GM12878 (cell line): Measurements from ENCODE around the gene STRIP2. TPM values are rescaled to one million over a fixed set of nuclear protein-coding genes. Genes with fewer than 3 reads are reported as not detected.

ENCODE experiments used
- ATAC-seq: fragments of 200-7000 bp; cut with Tn5 transposase; 3 replicates; pipeline ENCODE4 v1.9.1; 2020; ENCODE audit warnings: mild to moderate bottlenecking, moderate library complexity
- BruUV-seq: library from RNA; stranded (reverse); fragments of 400-500 nt; replicated peaks from 2 replicates; lab custom pipeline; 2021; lab: Mats Ljungman, UMichigan
- CTCF ChIA-PET: fragments of 300-600 bp; sonication (Branson Sonifier 250); formaldehyde crosslinking; extraction: SDS; loops from one replicate; lab custom pipeline; 2021; ENCODE audit warnings: inconsistent platforms; lab: Yijun Ruan, JAX
- POLR2A ChIA-PET: fragments of 350-600 bp; formaldehyde crosslinking; extraction: SDS; loops from one replicate; lab custom pipeline; 2021; ENCODE audit warnings: inconsistent platforms; lab: Charles Lee
- RAD21 ChIA-PET: fragments of 300-600 bp; sonication (Branson Sonifier 250); formaldehyde crosslinking; loops from one replicate; lab custom pipeline; 2023; ENCODE audit warnings: antibody characterized with exemption; ENCODE audit not compliant: unreplicated experiment; lab: Charles Lee
- SMC1A ChIA-PET: fragments of 300-600 bp; sonication (Branson Sonifier 250); formaldehyde crosslinking; loops from one replicate; lab custom pipeline; 2023; ENCODE audit not compliant: unreplicated experiment, uncharacterized antibody; lab: Charles Lee
- DNase-seq: peaks from one replicate; pipeline ENCODE4 v3.0.0-alpha.2; 2011; ENCODE audit warnings: low read depth, low spot score
- FAIRE-seq: peaks from 3 replicates; lab custom pipeline; 2011; peaks lifted over from hg19 to GRCh38; lab: Jason Lieb, UNC
- H2AFZ ChIP-seq: 2 replicates; pipeline ENCODE4 v1.6.0; 2011; ENCODE audit warnings: low read depth, low read length, control low read depth; ENCODE audit not compliant: control insufficient read depth
- H3K27ac ChIP-seq: 2 replicates; pipeline ENCODE4 v1.5.1; 2011; ENCODE audit warnings: control low read depth; ENCODE audit not compliant: control insufficient read depth, insufficient read depth
- H3K27me3 ChIP-seq, 2 experiments: replicated peaks in 1 of 2; 2 replicates each; pipeline versions ENCODE4 v1.6.0 to v1.6.1; 2011; ENCODE audit warnings: low read length in 1 of 2; ENCODE audit not compliant: control insufficient read depth in 2 of 2, insufficient read depth in 2 of 2
- H3K36me3 ChIP-seq, 2 experiments: 2 replicates each; pipeline ENCODE4 v1.5.1; 2011; ENCODE audit warnings: low read length in 1 of 2; ENCODE audit not compliant: control insufficient read depth in 2 of 2, insufficient read depth in 2 of 2
- H3K4me1 ChIP-seq: 2 replicates; pipeline ENCODE4 v1.6.1; 2011; ENCODE audit warnings: mild to moderate bottlenecking, low read length, moderate library complexity, mixed read lengths; ENCODE audit not compliant: control insufficient read depth, insufficient read depth
- H3K4me2 ChIP-seq: 2 replicates; pipeline ENCODE4 v1.6.0; 2011; ENCODE audit warnings: control low read depth; ENCODE audit not compliant: control insufficient read depth, insufficient read depth
- H3K4me3 ChIP-seq: fragments of 200-600 bp; sonication (generic); 2 replicates; pipeline ENCODE4 v1.5.1; 2016
- H3K79me2 ChIP-seq: 2 replicates; pipeline ENCODE4 v1.6.0; 2011; ENCODE audit warnings: low read length; ENCODE audit not compliant: control insufficient read depth, insufficient read depth
- H3K9ac ChIP-seq: 2 replicates; pipeline ENCODE4 v1.8.0; 2011; ENCODE audit warnings: low read length, control low read depth, mixed read lengths; ENCODE audit not compliant: control insufficient read depth, insufficient read depth
- H3K9me3 ChIP-seq: replicated peaks from 3 replicates; pipeline ENCODE4 v1.5.1; 2011; ENCODE audit warnings: mild to moderate bottlenecking, low read length; ENCODE audit not compliant: control insufficient read depth, insufficient read depth
- H4K20me1 ChIP-seq: 2 replicates; pipeline ENCODE4 v1.6.0; 2011; ENCODE audit not compliant: control insufficient read depth, insufficient read depth
- ATF7 ChIP-seq: fragments of 450-650 bp; IDR thresholded peaks from 2 replicates; pipeline ENCODE4 v1.6.1; 2016; ENCODE audit warnings: low read depth, mild to moderate bottlenecking
- BRCA1 ChIP-seq: IDR thresholded peaks from 2 replicates; pipeline ENCODE4 v1.6.1; 2011; ENCODE audit warnings: low read depth, low read length, improper control_type of control experiment
- CBX5 ChIP-seq: sonication (generic); IDR thresholded peaks from 2 replicates; pipeline ENCODE4 v1.6.1; 2016; ENCODE audit warnings: low read depth, moderate library complexity, mild to moderate bottlenecking, inconsistent platforms
- EED ChIP-seq: sonication (generic); IDR thresholded peaks from 2 replicates; pipeline ENCODE4 v1.6.1; 2016; ENCODE audit warnings: antibody characterized with exemption, low read depth
- FOS ChIP-seq: IDR thresholded peaks from 3 replicates; pipeline ENCODE4 v1.6.1; 2011; ENCODE audit warnings: borderline replicate concordance; ENCODE audit not compliant: insufficient read length; ENCODE audit errors: extremely low read depth
- HDAC2 ChIP-seq: fragments of 200-600 bp; sonication (generic); IDR thresholded peaks from 2 replicates; pipeline ENCODE4 v1.6.1; 2017
- HDGF ChIP-seq: fragments of 450-650 bp; IDR thresholded peaks from 2 replicates; pipeline ENCODE4 v1.6.1; 2016; ENCODE audit warnings: antibody characterized with exemption
- JUND ChIP-seq: IDR thresholded peaks from 2 replicates; pipeline ENCODE4 v1.6.1; 2012; ENCODE audit warnings: low read depth, mild to moderate bottlenecking, low read length, improper control_type of control experiment, moderate library complexity
- KDM1A ChIP-seq: fragments of 200-600 bp; sonication (generic); IDR thresholded peaks from 2 replicates; pipeline ENCODE4 v1.6.1; 2016; ENCODE audit warnings: borderline replicate concordance
- MEF2B ChIP-seq: fragments of 450-650 bp; IDR thresholded peaks from 2 replicates; pipeline ENCODE4 v1.6.1; 2018; ENCODE audit warnings: mild to moderate bottlenecking, moderate library complexity; ENCODE audit not compliant: partially characterized antibody, poor library complexity, severe bottlenecking
- NRF1 ChIP-seq: conservative IDR thresholded peaks from 2 replicates; pipeline ENCODE4 v1.6.1; 2011; ENCODE audit warnings: mild to moderate bottlenecking, low read depth, low read length, improper control_type of control experiment
- POLR2AphosphoS2 ChIP-seq: IDR thresholded peaks from 2 replicates; pipeline ENCODE4 v1.6.1; 2011; ENCODE audit warnings: low read depth, mild to moderate bottlenecking, low read length, improper control_type of control experiment, moderate library complexity
- RCOR1 ChIP-seq: conservative IDR thresholded peaks from 2 replicates; pipeline ENCODE4 v1.6.1; 2012; ENCODE audit warnings: low read depth, low read length, improper control_type of control experiment
- RFX5 ChIP-seq: IDR thresholded peaks from 2 replicates; pipeline ENCODE4 v1.6.1; 2011; ENCODE audit warnings: low read depth, low read length, improper control_type of control experiment
- SMARCA5 ChIP-seq: fragments of 450-650 bp; IDR thresholded peaks from 2 replicates; pipeline ENCODE4 v1.6.1; 2017; ENCODE audit warnings: mild to moderate bottlenecking
- SP1 ChIP-seq: IDR thresholded peaks from one replicate; pipeline ENCODE4 v1.6.1; 2011; ENCODE audit warnings: low read depth, low read length
- STAT1 ChIP-seq: fragments of 450-650 bp; conservative IDR thresholded peaks from 2 replicates; pipeline ENCODE4 v1.6.1; 2014; ENCODE audit warnings: antibody characterized with exemption, mild to moderate bottlenecking
- WRNIP1 ChIP-seq: IDR thresholded peaks from 2 replicates; pipeline ENCODE4 v1.6.1; 2011; ENCODE audit warnings: low read depth, low read length, improper control_type of control experiment, borderline replicate concordance
- ZNF24 ChIP-seq: fragments of 450-650 bp; IDR thresholded peaks from 2 replicates; pipeline ENCODE4 v1.6.1; 2017; ENCODE audit warnings: antibody characterized with exemption, mild to moderate bottlenecking
- ZNF622 ChIP-seq: fragments of 450-650 bp; IDR thresholded peaks from 2 replicates; pipeline ENCODE4 v1.6.1; 2017; ENCODE audit warnings: mild to moderate bottlenecking, inconsistent platforms
- ZSCAN29 ChIP-seq: fragments of 450-650 bp; IDR thresholded peaks from 2 replicates; pipeline ENCODE4 v1.6.1; 2017; ENCODE audit warnings: mild to moderate bottlenecking, moderate library complexity
- WGBS: methylation state at CpG from one replicate; pipeline ENCODE4 v1.1.6; 2016; ENCODE audit warnings: low lambda C conversion rate; ENCODE audit not compliant: insufficient replicate concordance, insufficient coverage; ENCODE audit errors: missing lambda C conversion rate; 5-methylcytosine and 5-hydroxymethylcytosine counted together
- in situ Hi-C: fragments of 300-500 bp; cut with MboI; formaldehyde crosslinking; loops from 9 replicates; pipeline ENCODE4 v1.14.3; 2018; ENCODE audit warnings: mixed read lengths
- intact Hi-C: fragments of 100-400 bp; cut with micrococcal nuclease; formaldehyde crosslinking; loops from one replicate; pipeline ENCODE4 v1.14.2; 2022; ENCODE audit not compliant: unreplicated experiment
- polyA plus RNA-seq, 11 experiments: library from polyadenylated mRNA; depleted of rRNA in 4 of 11; unstranded in 6 of 11; stranded (reverse) in 5 of 11; fragments of >200 nt; fragmentation: Nextera tagmentation in 4 of 11; fragmentation: Illumina TruSeq in 1 of 11; extraction: Ambion mirVana in 4 of 11; extraction: Trizol in 1 of 11; gene quantifications; 1 replicate in 1 of 11; 2 replicates in 10 of 11; pipeline versions ENCODE4 v1.2.1 to v1.2.3, GENCODE V29; 2011 to 2016; ENCODE audit warnings: inconsistent platforms in 2 of 11, missing spikeins in 2 of 11, low read depth in 1 of 11
- total RNA-seq, 4 experiments: library from RNA; depleted of rRNA in 3 of 4; stranded (reverse); fragments of >200 nt in 3 of 4; fragmentation: Illumina TruSeq in 1 of 4; extraction: Trizol in 1 of 4; gene quantifications; 2 replicates each; pipeline versions ENCODE4 v1.2.1 to v1.2.3, GENCODE V29; 2013 to 2021
- TF ChIP-seq, protein P1 (sequence below), 3 experiments: IDR thresholded peaks in 2 of 3; conservative IDR thresholded peaks in 1 of 3; 2 replicates each; pipeline ENCODE4 v1.5.1; 2011; ENCODE audit warnings: low read depth in 3 of 3, low read length in 3 of 3, mild to moderate bottlenecking in 3 of 3, control low read depth in 2 of 3, moderate library complexity in 2 of 3, inconsistent platforms in 1 of 3, mixed read lengths in 1 of 3; ENCODE audit not compliant: control insufficient read depth in 2 of 3, insufficient read depth in 1 of 3; ENCODE audit errors: extremely low read depth in 1 of 3
- TF ChIP-seq, protein P2 (sequence below): fragments of 450-650 bp; IDR thresholded peaks from 2 replicates; pipeline ENCODE4 v1.6.1; 2014; ENCODE audit warnings: mild to moderate bottlenecking

STRIP2 gene
- total and polyA plus RNA-seq, 10 of the 15 experiments (the other 5 are each of a cell fraction or from before 2014, with no cell fraction given): 0.48 to 5.8 (median 1.8) TPM

DNA sequence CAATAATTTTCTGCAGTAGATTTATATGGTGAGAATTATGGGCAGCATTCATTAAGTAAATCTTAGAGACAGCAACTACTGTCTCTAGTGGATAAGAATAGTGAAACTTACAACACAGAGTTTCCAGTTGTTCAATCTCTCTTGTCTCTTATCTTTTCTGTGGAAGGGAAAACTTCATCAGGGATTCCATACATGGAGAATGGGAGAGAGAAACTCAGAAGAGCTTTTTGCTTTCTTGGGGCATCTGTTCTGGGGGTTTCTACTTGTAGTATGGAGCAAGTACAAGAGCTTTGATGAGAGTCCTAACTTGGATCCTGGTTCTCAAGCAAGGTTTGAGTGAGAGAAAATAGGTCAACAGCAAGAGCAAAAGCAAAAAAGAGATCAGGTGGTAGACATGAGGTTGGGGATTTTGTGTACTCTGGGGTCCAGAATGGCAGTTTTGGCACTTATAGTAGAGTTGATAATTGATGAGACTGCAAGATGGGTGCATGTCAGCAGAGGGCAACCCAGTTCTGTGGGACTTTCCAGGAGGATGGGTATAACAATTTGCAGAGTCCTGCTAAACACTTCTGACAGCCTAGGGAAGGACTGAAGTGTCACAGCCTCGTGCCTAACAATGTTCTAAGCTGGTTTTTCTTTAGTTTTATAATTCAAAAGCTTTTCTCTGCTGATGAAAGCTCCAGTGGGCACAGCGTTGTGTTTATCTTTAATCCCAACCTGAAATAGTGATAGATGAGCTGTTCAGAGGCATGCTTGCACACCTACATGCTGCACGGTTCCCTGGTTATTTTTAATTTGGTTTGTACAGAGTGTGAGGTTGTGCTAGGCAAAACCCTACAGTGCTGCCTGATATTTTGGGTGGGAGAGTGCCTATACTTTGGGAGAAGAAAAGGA is 32.0 kb upstream of the STRIP2 start:
- Histone ChIP-seq H3K36me3 (no peaks in the 10 kb centered on the region), H3K27me3 (no peaks in the 10 kb centered on the region), H3K9me3 (no peaks in the 10 kb centered on the region), H3K9ac (no peak overlapping the region), H3K27ac (peak overlapping the region; percentile 18; the same call in 1 of the 2 replicates), H3K4me3 (no peak overlapping the region), H4K20me1 (no peaks in the 10 kb centered on the region), H3K4me2 (no peak overlapping the region), H3K4me1 (no peaks in the 10 kb centered on the region), H3K79me2 (no peaks in the 10 kb centered on the region), H2AFZ (no peak overlapping the region; the same call in 1 of the 2 replicates)
- ChIA-PET POLR2A (interaction anchor here (0.6 to 1.6 kb wide), 6 partner anchors 16 to 459 kb away, joined by 3 to 5 read pairs (median 4); no protein-coding TSS in a partner anchor), CTCF (interaction anchor here (0.7 to 3.1 kb wide), 20 partner anchors 10 to 1019 kb away, joined by 3 to 83 read pairs (median 6); partner anchors contain the start of gene STRIP2), RAD21 (interaction anchor here (0.7 to 2.8 kb wide), 16 partner anchors 10 to 608 kb away, joined by 3 to 37 read pairs (median 8); partner anchors contain the start of gene STRIP2), SMC1A (interaction anchor here (0.7 to 3.0 kb wide), 22 partner anchors 9 to 423 kb away, joined by 3 to 50 read pairs (median 4); partner anchors contain the start of gene STRIP2)
- in situ Hi-C loops: no loop called here
- intact Hi-C loops: loop anchor here (2.0 kb wide), 1 partner anchor 71 kb away; no protein-coding TSS in a partner anchor
- DNase-seq (peak; percentile 43), ATAC-seq (peak; percentile 93), FAIRE-seq (no peak)
- WGBS: 6% methylated on average over 3 of the region's 3 CpGs
- BruUV-seq: TSS peak; percentile 95
- no peak for TF ChIP-seq ZSCAN29
- no peak for TF ChIP-seq ZNF622
- TF ChIP-seq BRCA1: no peak
- TF ChIP-seq KDM1A: no peak
- TF ChIP-seq SP1: no peak
- TF ChIP-seq MEF2B: peak; percentile 61
- TF ChIP-seq, protein P1, sequence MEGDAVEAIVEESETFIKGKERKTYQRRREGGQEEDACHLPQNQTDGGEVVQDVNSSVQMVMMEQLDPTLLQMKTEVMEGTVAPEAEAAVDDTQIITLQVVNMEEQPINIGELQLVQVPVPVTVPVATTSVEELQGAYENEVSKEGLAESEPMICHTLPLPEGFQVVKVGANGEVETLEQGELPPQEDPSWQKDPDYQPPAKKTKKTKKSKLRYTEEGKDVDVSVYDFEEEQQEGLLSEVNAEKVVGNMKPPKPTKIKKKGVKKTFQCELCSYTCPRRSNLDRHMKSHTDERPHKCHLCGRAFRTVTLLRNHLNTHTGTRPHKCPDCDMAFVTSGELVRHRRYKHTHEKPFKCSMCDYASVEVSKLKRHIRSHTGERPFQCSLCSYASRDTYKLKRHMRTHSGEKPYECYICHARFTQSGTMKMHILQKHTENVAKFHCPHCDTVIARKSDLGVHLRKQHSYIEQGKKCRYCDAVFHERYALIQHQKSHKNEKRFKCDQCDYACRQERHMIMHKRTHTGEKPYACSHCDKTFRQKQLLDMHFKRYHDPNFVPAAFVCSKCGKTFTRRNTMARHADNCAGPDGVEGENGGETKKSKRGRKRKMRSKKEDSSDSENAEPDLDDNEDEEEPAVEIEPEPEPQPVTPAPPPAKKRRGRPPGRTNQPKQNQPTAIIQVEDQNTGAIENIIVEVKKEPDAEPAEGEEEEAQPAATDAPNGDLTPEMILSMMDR (IDR thresholded peaks at IDR 0.05 in 2 of 3, conservative IDR thresholded peaks at IDR 0.05 in 1 of 3; ENCODE audit: control insufficient read depth in 2 of 3, extremely low read depth in 1 of 3, insufficient read depth in 1 of 3, low read depth in 3 of 3, low read length in 3 of 3): peak; percentile 34 to 64 (median 37); a peak in 4 of 6 replicates
- TF ChIP-seq POLR2AphosphoS2: no peak
- TF ChIP-seq WRNIP1: no peak
- TF ChIP-seq HDAC2: no peak
- TF ChIP-seq STAT1: no peak
- TF ChIP-seq NRF1: no peak
- TF ChIP-seq RFX5: no peak
- no peak for TF ChIP-seq FOS
- 0 out of 2 replicates have a peak, but pooled peaks have one; percentile 17 for TF ChIP-seq ATF7
- TF ChIP-seq RCOR1: no peak
- TF ChIP-seq, protein P2, sequence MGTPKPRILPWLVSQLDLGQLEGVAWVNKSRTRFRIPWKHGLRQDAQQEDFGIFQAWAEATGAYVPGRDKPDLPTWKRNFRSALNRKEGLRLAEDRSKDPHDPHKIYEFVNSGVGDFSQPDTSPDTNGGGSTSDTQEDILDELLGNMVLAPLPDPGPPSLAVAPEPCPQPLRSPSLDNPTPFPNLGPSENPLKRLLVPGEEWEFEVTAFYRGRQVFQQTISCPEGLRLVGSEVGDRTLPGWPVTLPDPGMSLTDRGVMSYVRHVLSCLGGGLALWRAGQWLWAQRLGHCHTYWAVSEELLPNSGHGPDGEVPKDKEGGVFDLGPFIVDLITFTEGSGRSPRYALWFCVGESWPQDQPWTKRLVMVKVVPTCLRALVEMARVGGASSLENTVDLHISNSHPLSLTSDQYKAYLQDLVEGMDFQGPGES: no peak
- no peak for TF ChIP-seq JUND
- TF ChIP-seq SMARCA5: 0 out of 2 replicates have a peak, but pooled peaks have one; percentile 17
- no peak for TF ChIP-seq CBX5
- TF ChIP-seq ZNF24: 0 out of 2 replicates have a peak, but pooled peaks have one; percentile 9
- no peak for TF ChIP-seq HDGF
- no peak for TF ChIP-seq EED
